T-helper 22 cell (primary cell): ENCODE measurements around the gene TNFAIP8.

Experiments used
- DNase-seq: peaks from one replicate; pipeline ENCODE4 v3.0.0-alpha.2; 2020; ENCODE audit warnings: low read depth

The TNFAIP8 gene

GRCh38 chr5:119329666-119330065, 26.2 kb upstream of the TNFAIP8 start:
- no peak for DNase-seq

GRCh38 chr5:119330367-119331183, 25.2 kb upstream of the TNFAIP8 start:
- DNase-seq: peak; percentile 65

- DNase-seq: no peak
Observed at GRCh38 chr5:119331566-119332095, 24.2 kb upstream of the TNFAIP8 start.

GRCh38 chr5:119332208-119332607, 23.6 kb upstream of the TNFAIP8 start:
- no peak for DNase-seq

- no peak for DNase-seq
Observed at GRCh38 chr5:119332978-119333401, 22.8 kb upstream of the TNFAIP8 start.

GRCh38 chr5:119333421-119333851, 22.4 kb upstream of the TNFAIP8 start:
- no peak for DNase-seq

- DNase-seq: no peak
Observed at GRCh38 chr5:119335261-119335677, 20.6 kb upstream of the TNFAIP8 start.

- no peak for DNase-seq
Observed at GRCh38 chr5:119336262-119336661, 19.6 kb upstream of the TNFAIP8 start.

GRCh38 chr5:119336845-119337580, 18.8 kb upstream of the TNFAIP8 start:
- no peak for DNase-seq

GRCh38 chr5:119338326-119338946, 17.4 kb upstream of the TNFAIP8 start:
- DNase-seq: no peak

- no peak for DNase-seq
Observed at GRCh38 chr5:119339344-119339743, 16.5 kb upstream of the TNFAIP8 start.

GRCh38 chr5:119339965-119340364, 15.9 kb upstream of the TNFAIP8 start:
- no peak for DNase-seq

- peak; percentile 49 for DNase-seq
Observed at GRCh38 chr5:119340597-119341218, 15.1 kb upstream of the TNFAIP8 start.

GRCh38 chr5:119341452-119342349, 14.1 kb upstream of the TNFAIP8 start:
- no peak for DNase-seq

- no peak for DNase-seq
Observed at GRCh38 chr5:119342406-119342805, 13.4 kb upstream of the TNFAIP8 start.

- DNase-seq: no peak
Observed at GRCh38 chr5:119343052-119343451, 12.8 kb upstream of the TNFAIP8 start.

GRCh38 chr5:119343766-119344165, 12.1 kb upstream of the TNFAIP8 start:
- no peak for DNase-seq

- no peak for DNase-seq
Observed at GRCh38 chr5:119344231-119344630, 11.6 kb upstream of the TNFAIP8 start.

- no peak for DNase-seq
Observed at GRCh38 chr5:119345861-119346260, 10.0 kb upstream of the TNFAIP8 start.

GRCh38 chr5:119346394-119346793, 9.4 kb upstream of the TNFAIP8 start:
- DNase-seq: no peak

GRCh38 chr5:119347574-119347973, 8.2 kb upstream of the TNFAIP8 start:
- no peak for DNase-seq
